OCI-LY3 (cell line): ENCODE data around the gene GPR26.

Experiments used
- H2AFZ ChIP-seq: fragments of 200-600, 300-600 bp; shearing (Covaris generic); 2 replicates; pipeline ENCODE4 v1.6.0; 2014; ENCODE audit warnings: antibody characterized with exemption, low read depth, low read length
- H3K27ac ChIP-seq: fragments of 200-600, 300-600 bp; sonication (generic); 2 replicates; pipeline ENCODE4 v1.5.1; 2014; ENCODE audit warnings: mild to moderate bottlenecking, low read length, moderate library complexity, mixed read lengths
- H3K27me3 ChIP-seq: fragments of 200-600, 300-600 bp; sonication (generic); 2 replicates; pipeline ENCODE4 v1.6.1; 2014; ENCODE audit warnings: low read depth, low read length, mixed read lengths
- H3K36me3 ChIP-seq: fragments of 200-600, 300-600 bp; sonication (generic); replicated peaks from 2 replicates; pipeline ENCODE3; 2014; ENCODE audit warnings: low read depth, low read length, mixed read lengths
- H3K4me1 ChIP-seq: fragments of 300-600, 200-600 bp; sonication (generic); 2 replicates; pipeline ENCODE4 v1.6.1; 2014; ENCODE audit warnings: low read length, mixed read lengths
- H3K4me2 ChIP-seq: fragments of 200-600, 300-600 bp; sonication (generic); 2 replicates; pipeline ENCODE4 v1.6.1; 2014; ENCODE audit warnings: low read length, mixed read lengths
- H3K4me3 ChIP-seq: fragments of 300-600, 200-600 bp; sonication (generic); 2 replicates; pipeline ENCODE4 v1.5.1; 2014; ENCODE audit warnings: antibody characterized with exemption, mild to moderate bottlenecking, low read length, moderate library complexity
- H3K79me2 ChIP-seq: fragments of 300-600, 200-600 bp; shearing (Covaris generic); 2 replicates; pipeline ENCODE4 v1.6.1; 2014; ENCODE audit warnings: mild to moderate bottlenecking, low read length, mixed read lengths
- H3K9ac ChIP-seq: fragments of 300-600, 200-600 bp; shearing (Covaris generic); 2 replicates; pipeline ENCODE4 v1.6.0; 2014; ENCODE audit warnings: mild to moderate bottlenecking, low read length, moderate library complexity
- H3K9me3 ChIP-seq: fragments of 200-600, 300-600 bp; shearing (Covaris generic); 2 replicates; pipeline ENCODE4 v1.6.1; 2014; ENCODE audit warnings: low read length, mixed read lengths; ENCODE audit not compliant: insufficient read depth
- H4K20me1 ChIP-seq: fragments of 200-600, 300-600 bp; sonication (generic); 2 replicates; pipeline ENCODE4 v1.6.1; 2016; ENCODE audit warnings: low read length, mixed read lengths; ENCODE audit not compliant: insufficient read depth
- CTCF ChIP-seq: fragments of 200-600, 300-600 bp; sonication (generic); IDR thresholded peaks from 2 replicates; pipeline ENCODE4 v1.5.1; 2014; ENCODE audit warnings: antibody characterized with exemption, low read length, low read depth
- EZH2phosphoT487 ChIP-seq: fragments of 200-600 bp; shearing (Covaris generic); IDR thresholded peaks from 2 replicates; pipeline ENCODE4 v1.6.1; 2018; ENCODE audit warnings: antibody characterized with exemption, mixed run types, low read depth

GPR26 gene

GRCh38 chr10:123669886-123670285, 3.7 kb downstream of the GPR26 start:
- Histone ChIP-seq H3K4me2 (no peak overlapping the region), H3K27me3 (no peaks in the 10 kb centered on the region), H3K9ac (no peak overlapping the region), H3K4me3 (no peak overlapping the region), H4K20me1 (no peaks in the 10 kb centered on the region), H2AFZ (no peak overlapping the region), H3K4me1 (no peaks in the 10 kb centered on the region), H3K27ac (no peak overlapping the region), H3K79me2 (no peaks in the 10 kb centered on the region), H3K36me3 (no peaks in the 10 kb centered on the region), H3K9me3 (no peaks in the 10 kb centered on the region)
- no peak for TF ChIP-seq EZH2phosphoT487
- no peak for TF ChIP-seq CTCF

GRCh38 chr10:123673198-123673597, 7.0 kb downstream of the GPR26 start:
- Histone ChIP-seq H3K4me3 (no peak overlapping the region), H3K4me1 (no peaks in the 10 kb centered on the region), H3K79me2 (no peaks in the 10 kb centered on the region), H3K27me3 (peaks cover 6% of the 10 kb centered on the region; the same call in 1 of the 2 replicates), H2AFZ (no peak overlapping the region), H3K4me2 (no peak overlapping the region), H4K20me1 (no peaks in the 10 kb centered on the region), H3K9me3 (no peaks in the 10 kb centered on the region), H3K9ac (no peak overlapping the region), H3K27ac (no peak overlapping the region), H3K36me3 (no peaks in the 10 kb centered on the region)
- no peak for TF ChIP-seq CTCF
- TF ChIP-seq EZH2phosphoT487 = no peak

DNA sequence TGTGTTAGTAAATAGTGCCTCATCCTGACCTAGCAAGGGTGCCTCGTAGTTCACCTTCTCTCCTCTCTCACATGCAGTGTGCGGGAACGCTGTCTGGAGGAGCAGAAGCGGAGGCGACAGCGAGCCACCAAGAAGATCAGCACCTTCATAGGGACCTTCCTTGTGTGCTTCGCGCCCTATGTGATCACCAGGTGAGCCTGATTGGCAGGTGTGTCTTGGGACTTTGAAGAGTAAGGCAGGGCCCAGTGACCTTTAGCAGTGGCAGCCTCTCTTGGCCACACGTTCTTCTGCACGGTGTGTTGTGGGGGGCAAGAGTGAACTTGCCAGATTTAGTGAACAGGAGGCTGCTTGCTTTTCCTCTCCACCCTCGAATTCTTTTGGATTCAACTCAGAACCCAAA, 8.6 kb downstream of the GPR26 start:
- Histone ChIP-seq H3K9ac (no peak overlapping the region), H3K4me1 (no peaks in the 10 kb centered on the region), H3K79me2 (no peaks in the 10 kb centered on the region), H3K36me3 (no peaks in the 10 kb centered on the region), H4K20me1 (no peaks in the 10 kb centered on the region), H3K9me3 (no peaks in the 10 kb centered on the region), H3K27ac (no peak overlapping the region), H3K4me2 (no peak overlapping the region), H3K4me3 (no peak overlapping the region), H2AFZ (no peak overlapping the region), H3K27me3 (peaks cover 6% of the 10 kb centered on the region; the same call in 1 of the 2 replicates)
- no peak for TF ChIP-seq EZH2phosphoT487
- TF ChIP-seq CTCF = no peak

- H4K20me1 ChIP-seq = no peaks in the 10 kb centered on the region
- no peaks in the 10 kb centered on the region for H3K36me3 ChIP-seq
- peaks cover 10% of the 10 kb centered on the region for H3K27me3 ChIP-seq
- no peaks in the 10 kb centered on the region for H3K79me2 ChIP-seq
- H3K4me2 ChIP-seq = no peak overlapping the region
- H3K27ac ChIP-seq = no peak overlapping the region
- H3K4me1 ChIP-seq = no peaks in the 10 kb centered on the region
- no peaks in the 10 kb centered on the region for H3K9me3 ChIP-seq
- no peak overlapping the region for H3K4me3 ChIP-seq
- H2AFZ ChIP-seq = no peak overlapping the region
- TF ChIP-seq EZH2phosphoT487 = no peak
- no peak for TF ChIP-seq CTCF
- H3K9ac ChIP-seq = no peak overlapping the region
Measured at GRCh38 chr10:123675811-123676210, 9.7 kb downstream of the GPR26 start.
